ENCODE results near the gene STAB2.

Gene STAB2

GRCh38 chr12:103814436-103814835 is 227.4 kb downstream of the STAB2 start:
- DNase-seq = no peak
